ENCODE results near the gene POFUT2.

DNA sequence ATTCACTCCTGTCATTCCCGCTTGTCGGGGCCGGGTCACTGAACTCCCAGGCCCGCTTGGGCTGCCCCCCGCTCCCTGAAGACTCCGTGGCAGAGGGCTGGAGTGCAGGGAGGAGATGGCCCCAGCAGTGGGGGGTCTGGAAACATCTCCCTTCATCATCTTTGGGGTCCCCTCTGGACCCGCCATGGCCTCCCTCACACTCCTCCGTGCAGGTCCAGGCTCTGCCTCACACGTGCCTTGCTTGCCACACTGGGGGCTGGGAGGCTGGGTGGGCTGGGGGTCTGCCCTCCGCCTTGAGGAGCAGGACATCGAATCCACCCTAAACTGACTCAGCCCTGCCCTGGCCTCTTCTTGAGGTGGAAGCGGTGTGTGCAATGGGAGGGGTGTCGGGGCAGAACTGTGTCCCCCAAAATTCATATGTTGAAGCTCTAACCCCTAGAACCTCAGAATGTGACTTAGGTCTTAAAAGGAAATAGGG lies 35.2 kb downstream of the POFUT2 start:
- TF ChIP-seq MYC (IDR thresholded peaks at IDR 0.05; ENCODE audit: borderline replicate concordance, low read length) (no peak), POLR2A (IDR thresholded peaks at IDR 0.05; ENCODE audit: low read length) (no peak), EP300 (IDR thresholded peaks at IDR 0.05) (no peak)
- TF ChIP-seq, protein P1, sequence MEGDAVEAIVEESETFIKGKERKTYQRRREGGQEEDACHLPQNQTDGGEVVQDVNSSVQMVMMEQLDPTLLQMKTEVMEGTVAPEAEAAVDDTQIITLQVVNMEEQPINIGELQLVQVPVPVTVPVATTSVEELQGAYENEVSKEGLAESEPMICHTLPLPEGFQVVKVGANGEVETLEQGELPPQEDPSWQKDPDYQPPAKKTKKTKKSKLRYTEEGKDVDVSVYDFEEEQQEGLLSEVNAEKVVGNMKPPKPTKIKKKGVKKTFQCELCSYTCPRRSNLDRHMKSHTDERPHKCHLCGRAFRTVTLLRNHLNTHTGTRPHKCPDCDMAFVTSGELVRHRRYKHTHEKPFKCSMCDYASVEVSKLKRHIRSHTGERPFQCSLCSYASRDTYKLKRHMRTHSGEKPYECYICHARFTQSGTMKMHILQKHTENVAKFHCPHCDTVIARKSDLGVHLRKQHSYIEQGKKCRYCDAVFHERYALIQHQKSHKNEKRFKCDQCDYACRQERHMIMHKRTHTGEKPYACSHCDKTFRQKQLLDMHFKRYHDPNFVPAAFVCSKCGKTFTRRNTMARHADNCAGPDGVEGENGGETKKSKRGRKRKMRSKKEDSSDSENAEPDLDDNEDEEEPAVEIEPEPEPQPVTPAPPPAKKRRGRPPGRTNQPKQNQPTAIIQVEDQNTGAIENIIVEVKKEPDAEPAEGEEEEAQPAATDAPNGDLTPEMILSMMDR (IDR thresholded peaks at IDR 0.05): no peak
